ENCODE measurements around the gene ZYG11B. TPM values are rescaled to one million over a fixed set of nuclear protein-coding genes. Genes with fewer than 3 reads are reported as not detected.
A peak's percentile ranks its signal among the peaks of the same experiment; 100 is the strongest.
"Not testable (repeated sequence)": the region's sequence is repeated elsewhere in the genome, so short reads cannot be mapped to it uniquely, and the experiment has no call there.

ZYG11B gene
- total and polyA plus RNA-seq, 9 of the 15 experiments (the other 6 are each of a cell fraction or from before 2014, with no cell fraction given): 4.9 to 22.2 (median 12.2) TPM

DNA sequence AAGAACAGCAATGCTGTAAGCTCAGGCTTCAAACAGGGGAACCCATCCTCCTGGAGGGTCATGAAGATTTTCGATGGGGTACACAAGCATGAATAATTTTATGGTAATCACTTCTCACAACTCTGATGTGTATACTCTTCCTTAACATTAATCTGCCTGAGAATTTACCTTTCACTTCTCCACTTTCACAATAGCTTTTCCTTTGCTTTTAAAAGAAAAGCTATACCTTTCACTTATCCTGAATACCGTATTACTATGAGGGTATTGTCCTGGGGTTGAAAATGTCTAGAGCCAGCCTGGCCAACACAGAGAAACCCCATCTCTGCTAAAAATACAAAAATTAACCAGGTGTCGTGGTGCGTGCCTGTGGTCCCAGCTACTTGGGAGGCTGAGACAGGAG lies 12.7 kb upstream of the ZYG11B start:
- no peaks in the 10 kb centered on the region for H4K20me1 ChIP-seq (replicated peaks; ENCODE audit: control insufficient read depth, insufficient read depth, low read length)
- DNase-seq (ENCODE audit: extremely low read depth in 1 of 4, low spot score in 3 of 4) (no peak), FAIRE-seq (no peak), ATAC-seq (no peak)
- H3K9me3 ChIP-seq (replicated peaks; ENCODE audit: control insufficient read depth, insufficient read depth, low read depth, low read length): no peaks in the 10 kb centered on the region
- BruUV-seq (replicated peaks): no TSS peak
- H3K79me2 ChIP-seq (ENCODE audit: control insufficient read depth, insufficient read depth, low read length): no peaks in the 10 kb centered on the region
- ChIA-PET CTCF (ENCODE audit: low intra/inter-chr PET ratio) (no interaction called here), POLR2A (interaction anchor here (1.6 to 2.5 kb wide), 2 partner anchors 10 kb away, joined by 4 to 7 read pairs; no protein-coding TSS in a partner anchor)
- no peak overlapping the region for H3K9ac ChIP-seq (ENCODE audit: insufficient read depth in 1 of 2, low read depth in 2 of 2, low read length in 2 of 2)
- H3K4me2 ChIP-seq (ENCODE audit: insufficient read depth, low read length): no peak overlapping the region
- no peaks in the 10 kb centered on the region for H3K27me3 ChIP-seq (ENCODE audit: control insufficient read depth in 2 of 2, insufficient read depth in 2 of 2, low read length in 2 of 2)
- intact Hi-C loops (cut with micrococcal nuclease) (no loop called here), in situ Hi-C loops (cut with MboI) (no loop called here)
- no peak overlapping the region for H3K4me3 ChIP-seq
- no peaks in the 10 kb centered on the region for H3K9me1 ChIP-seq (ENCODE audit: control insufficient read depth, insufficient read depth, low read length)
- H2AFZ ChIP-seq (ENCODE audit: low read depth, low read length): peak overlapping the region; percentile 46; the same call in 1 of the 2 replicates
- no peaks in the 10 kb centered on the region for H3K36me3 ChIP-seq (ENCODE audit: control insufficient read depth, insufficient read depth, low read length)
- WGBS (ENCODE audit: insufficient coverage, low coverage, missing lambda C conversion rate): 22% methylated on average over 4 of the region's 4 CpGs
- TF ChIP-seq HLTF (IDR thresholded peaks at IDR 0.05): no peak
- no peak for TF ChIP-seq ZNF584 (CRISPR knock-in tag; IDR thresholded peaks at IDR 0.05; ENCODE audit: low read depth)
- TF ChIP-seq, protein P1, sequence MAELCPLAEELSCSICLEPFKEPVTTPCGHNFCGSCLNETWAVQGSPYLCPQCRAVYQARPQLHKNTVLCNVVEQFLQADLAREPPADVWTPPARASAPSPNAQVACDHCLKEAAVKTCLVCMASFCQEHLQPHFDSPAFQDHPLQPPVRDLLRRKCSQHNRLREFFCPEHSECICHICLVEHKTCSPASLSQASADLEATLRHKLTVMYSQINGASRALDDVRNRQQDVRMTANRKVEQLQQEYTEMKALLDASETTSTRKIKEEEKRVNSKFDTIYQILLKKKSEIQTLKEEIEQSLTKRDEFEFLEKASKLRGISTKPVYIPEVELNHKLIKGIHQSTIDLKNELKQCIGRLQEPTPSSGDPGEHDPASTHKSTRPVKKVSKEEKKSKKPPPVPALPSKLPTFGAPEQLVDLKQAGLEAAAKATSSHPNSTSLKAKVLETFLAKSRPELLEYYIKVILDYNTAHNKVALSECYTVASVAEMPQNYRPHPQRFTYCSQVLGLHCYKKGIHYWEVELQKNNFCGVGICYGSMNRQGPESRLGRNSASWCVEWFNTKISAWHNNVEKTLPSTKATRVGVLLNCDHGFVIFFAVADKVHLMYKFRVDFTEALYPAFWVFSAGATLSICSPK (IDR thresholded peaks at IDR 0.05; ENCODE audit: borderline replicate concordance): no peak
- no peak for TF ChIP-seq HMG20A (CRISPR knock-in tag; conservative IDR thresholded peaks at IDR 0.05)
- no peak for TF ChIP-seq RAD51 (IDR thresholded peaks at IDR 0.05; ENCODE audit: borderline replicate concordance, low read depth)
- no peak for TF ChIP-seq SAFB2 (IDR thresholded peaks at IDR 0.05; ENCODE audit: borderline replicate concordance, low read depth, low read length, severe bottlenecking)
- TF ChIP-seq, protein P2, sequence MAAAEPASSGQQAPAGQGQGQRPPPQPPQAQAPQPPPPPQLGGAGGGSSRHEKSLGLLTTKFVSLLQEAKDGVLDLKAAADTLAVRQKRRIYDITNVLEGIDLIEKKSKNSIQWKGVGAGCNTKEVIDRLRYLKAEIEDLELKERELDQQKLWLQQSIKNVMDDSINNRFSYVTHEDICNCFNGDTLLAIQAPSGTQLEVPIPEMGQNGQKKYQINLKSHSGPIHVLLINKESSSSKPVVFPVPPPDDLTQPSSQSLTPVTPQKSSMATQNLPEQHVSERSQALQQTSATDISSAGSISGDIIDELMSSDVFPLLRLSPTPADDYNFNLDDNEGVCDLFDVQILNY (CRISPR knock-in tag; IDR thresholded peaks at IDR 0.05): no peak
- TF ChIP-seq FUS (optimal IDR thresholded peaks at IDR 0.05; ENCODE audit: low read depth, low read length): no peak
- H3K27ac ChIP-seq (ENCODE audit: extremely low read depth, low read depth, low read length): no peak overlapping the region
- no peaks in the 10 kb centered on the region for H3K4me1 ChIP-seq (replicated peaks in 1 of 2; ENCODE audit: control insufficient read depth in 2 of 2, insufficient read depth in 2 of 2, low read length in 2 of 2)

DNA sequence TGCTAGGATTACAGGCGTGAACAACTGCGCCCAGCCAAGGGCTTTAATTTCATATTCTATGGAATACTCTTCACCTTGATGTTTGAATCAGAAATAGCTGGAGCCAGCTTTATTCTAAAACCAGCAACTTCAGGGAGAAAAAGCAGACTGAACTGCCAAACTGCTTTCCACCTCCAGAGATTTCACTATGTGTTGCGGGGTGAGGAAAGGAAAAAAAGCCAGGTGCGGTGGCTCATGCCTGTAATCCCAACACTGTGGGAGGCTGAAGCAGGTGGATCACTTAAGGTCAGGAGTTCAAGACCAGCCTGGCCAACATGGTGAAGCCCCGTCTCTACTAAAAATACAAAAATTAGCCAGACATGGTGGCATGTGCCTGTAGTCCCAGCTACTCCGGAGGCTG lies 11.0 kb upstream of the ZYG11B start:
- H3K4me3 ChIP-seq; H3K36me3 ChIP-seq (ENCODE audit: control insufficient read depth, insufficient read depth, low read length); CTCF ChIA-PET (ENCODE audit: low intra/inter-chr PET ratio); in situ Hi-C loops (cut with MboI); H3K4me1 ChIP-seq (replicated peaks in 1 of 2; ENCODE audit: control insufficient read depth in 2 of 2, insufficient read depth in 2 of 2, low read length in 2 of 2); H3K9ac ChIP-seq (ENCODE audit: insufficient read depth in 1 of 2, low read depth in 2 of 2, low read length in 2 of 2); DNase-seq (ENCODE audit: extremely low read depth in 1 of 4, low spot score in 3 of 4); H4K20me1 ChIP-seq (replicated peaks; ENCODE audit: control insufficient read depth, insufficient read depth, low read length); H3K79me2 ChIP-seq (ENCODE audit: control insufficient read depth, insufficient read depth, low read length); FAIRE-seq; ATAC-seq; H3K9me1 ChIP-seq (ENCODE audit: control insufficient read depth, insufficient read depth, low read length); H3K9me3 ChIP-seq (replicated peaks; ENCODE audit: control insufficient read depth, insufficient read depth, low read depth, low read length); H3K4me2 ChIP-seq (ENCODE audit: insufficient read depth, low read length); H3K27me3 ChIP-seq (ENCODE audit: control insufficient read depth in 2 of 2, insufficient read depth in 2 of 2, low read length in 2 of 2); intact Hi-C loops (cut with micrococcal nuclease); H3K27ac ChIP-seq (ENCODE audit: extremely low read depth, low read depth, low read length); BruUV-seq (replicated peaks); H2AFZ ChIP-seq (ENCODE audit: low read depth, low read length): not testable (repeated sequence)
- POLR2A ChIA-PET: interaction anchor here (0.7 to 0.8 kb wide), 3 partner anchors 9 to 1199 kb away, joined by 3 read pairs; partner anchors contain the start of gene ZYG11B
- WGBS (ENCODE audit: insufficient coverage, low coverage, missing lambda C conversion rate): 72% methylated on average over 6 of the region's 6 CpGs

All from K562 (cell line).